NCI-H2029 treated with DMSO at 0.1 percent for 48 hours (cell line): Measurements from ENCODE around the gene PCNT.

Experiments used
- DNase-seq: peaks from one replicate; lab custom pipeline; 2025; lab: John Stamatoyannopoulos, UW

PCNT gene

GRCh38 chr21:46379105-46379504 is 55.1 kb downstream of the PCNT start:
- DNase-seq: no peak

- DNase-seq: no peak
Observed at GRCh38 chr21:46379691-46380090, 55.7 kb downstream of the PCNT start.

GRCh38 chr21:46381541-46381940 is 57.6 kb downstream of the PCNT start:
- DNase-seq: no peak

- no peak for DNase-seq
Observed at GRCh38 chr21:46384556-46384955, 60.6 kb downstream of the PCNT start.

GRCh38 chr21:46385846-46386733 is 62.1 kb downstream of the PCNT start:
- DNase-seq: no peak

- no peak for DNase-seq
Observed at GRCh38 chr21:46386734-46387088, 62.8 kb downstream of the PCNT start.

GRCh38 chr21:46388206-46388880 is 64.4 kb downstream of the PCNT start:
- DNase-seq: no peak

GRCh38 chr21:46388896-46389295 is 64.9 kb downstream of the PCNT start:
- DNase-seq: no peak

GRCh38 chr21:46390603-46391545 is 66.9 kb downstream of the PCNT start:
- DNase-seq: no peak

GRCh38 chr21:46391773-46392172 is 67.8 kb downstream of the PCNT start:
- DNase-seq: no peak

- DNase-seq: no peak
Observed at GRCh38 chr21:46392921-46393320, 69.0 kb downstream of the PCNT start.

GRCh38 chr21:46393451-46393940 is 69.5 kb downstream of the PCNT start:
- no peak for DNase-seq

- peak; percentile 1 for DNase-seq
Observed at GRCh38 chr21:46393941-46394594, 70.1 kb downstream of the PCNT start.

- DNase-seq: no peak
Observed at GRCh38 chr21:46394595-46395104, 70.7 kb downstream of the PCNT start.

GRCh38 chr21:46397211-46397905 is 73.4 kb downstream of the PCNT start:
- no peak for DNase-seq

GRCh38 chr21:46397993-46398392 is 74.0 kb downstream of the PCNT start:
- DNase-seq: no peak

- no peak for DNase-seq
Observed at GRCh38 chr21:46399129-46399528, 75.2 kb downstream of the PCNT start.

GRCh38 chr21:46399686-46400085 is 75.7 kb downstream of the PCNT start:
- DNase-seq: no peak

- no peak for DNase-seq
Observed at GRCh38 chr21:46401186-46401910, 77.4 kb downstream of the PCNT start.

- DNase-seq: no peak
Observed at GRCh38 chr21:46402421-46402820, 78.5 kb downstream of the PCNT start.
